ENCODE measurements around the gene BTBD2. TPM values are rescaled to one million over a fixed set of nuclear protein-coding genes. Genes with fewer than 3 reads are reported as not detected.

BTBD2 gene
- total and polyA plus RNA-seq, 2 experiments from 2014 or later: 23.8 to 130 TPM

DNA sequence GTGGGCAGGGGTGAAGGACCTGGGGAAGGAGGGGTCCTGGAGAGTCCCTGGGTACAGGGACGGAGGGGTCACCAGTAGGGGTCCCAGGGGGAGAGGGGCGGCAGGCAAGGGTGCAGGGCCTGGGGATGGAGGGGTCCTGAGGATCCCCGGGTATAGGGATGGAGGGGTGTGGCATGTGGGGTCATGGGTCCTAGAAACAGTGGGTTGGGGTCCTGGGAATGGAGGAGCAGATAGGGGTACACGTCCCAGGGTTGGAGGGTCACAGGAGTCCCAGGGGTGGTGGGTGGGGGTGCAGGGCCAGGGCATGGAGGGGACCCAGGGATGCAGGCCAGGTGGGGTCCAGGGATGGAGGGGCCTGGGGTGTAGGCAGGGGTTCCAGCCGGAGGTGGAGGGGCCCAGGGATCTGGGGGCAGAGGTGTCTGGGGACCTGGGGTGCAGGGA is 1.4 kb downstream of the BTBD2 start:
- H3K27ac Mint-ChIP-seq: no peak overlapping the region
- Histone ChIP-seq H3K4me3 (no peak overlapping the region; the same call in 1 of the 2 replicates), H3K4me1 (ENCODE audit: insufficient read depth) (peaks cover 3% of the 10 kb centered on the region; the same call in 1 of the 2 replicates), H3K27me3 (ENCODE audit: insufficient read depth) (no peaks in the 10 kb centered on the region), H3F3A (replicated peaks; ENCODE audit: low read depth) (peaks cover 7% of the 10 kb centered on the region; the same call in 1 of the 2 replicates), H2AFZ (no peak overlapping the region), H3K4me2 (peak overlapping the region; percentile 80; the same call in 1 of the 2 replicates), H3K27ac (ENCODE audit: low read depth) (no peak overlapping the region), H3K36me3 (ENCODE audit: insufficient read depth) (no peaks in the 10 kb centered on the region), H3K9me2 (ENCODE audit: insufficient read depth) (no peaks in the 10 kb centered on the region), H4K20me1 (replicated peaks; ENCODE audit: insufficient read depth) (no peaks in the 10 kb centered on the region; the same call in 1 of the 2 replicates), H3K79me2 (replicated peaks; ENCODE audit: insufficient read depth) (0 out of 2 replicates have a peak, but pooled peaks cover 3% of the 10 kb centered on the region)
- ATAC-seq (no peak), DNase-seq (ENCODE audit: low spot score) (no peak)
- H3K4me1 Mint-ChIP-seq: peaks cover 5% of the 10 kb centered on the region
- H3K9me3 Mint-ChIP-seq: no peaks in the 10 kb centered on the region
- H3K36me3 Mint-ChIP-seq (ENCODE audit: low read depth): peaks cover 14% of the 10 kb centered on the region
- TF ChIP-seq, protein P1, sequence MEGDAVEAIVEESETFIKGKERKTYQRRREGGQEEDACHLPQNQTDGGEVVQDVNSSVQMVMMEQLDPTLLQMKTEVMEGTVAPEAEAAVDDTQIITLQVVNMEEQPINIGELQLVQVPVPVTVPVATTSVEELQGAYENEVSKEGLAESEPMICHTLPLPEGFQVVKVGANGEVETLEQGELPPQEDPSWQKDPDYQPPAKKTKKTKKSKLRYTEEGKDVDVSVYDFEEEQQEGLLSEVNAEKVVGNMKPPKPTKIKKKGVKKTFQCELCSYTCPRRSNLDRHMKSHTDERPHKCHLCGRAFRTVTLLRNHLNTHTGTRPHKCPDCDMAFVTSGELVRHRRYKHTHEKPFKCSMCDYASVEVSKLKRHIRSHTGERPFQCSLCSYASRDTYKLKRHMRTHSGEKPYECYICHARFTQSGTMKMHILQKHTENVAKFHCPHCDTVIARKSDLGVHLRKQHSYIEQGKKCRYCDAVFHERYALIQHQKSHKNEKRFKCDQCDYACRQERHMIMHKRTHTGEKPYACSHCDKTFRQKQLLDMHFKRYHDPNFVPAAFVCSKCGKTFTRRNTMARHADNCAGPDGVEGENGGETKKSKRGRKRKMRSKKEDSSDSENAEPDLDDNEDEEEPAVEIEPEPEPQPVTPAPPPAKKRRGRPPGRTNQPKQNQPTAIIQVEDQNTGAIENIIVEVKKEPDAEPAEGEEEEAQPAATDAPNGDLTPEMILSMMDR (conservative IDR thresholded peaks at IDR 0.05; ENCODE audit: low read depth in 2 of 2): no peak
- TF ChIP-seq JUNB (IDR thresholded peaks at IDR 0.05; ENCODE audit: unreplicated experiment): no peak
- no peak for TF ChIP-seq ZNF331 (CRISPR knock-in tag; IDR thresholded peaks at IDR 0.05; ENCODE audit: low read depth)
- TF ChIP-seq, protein P2, sequence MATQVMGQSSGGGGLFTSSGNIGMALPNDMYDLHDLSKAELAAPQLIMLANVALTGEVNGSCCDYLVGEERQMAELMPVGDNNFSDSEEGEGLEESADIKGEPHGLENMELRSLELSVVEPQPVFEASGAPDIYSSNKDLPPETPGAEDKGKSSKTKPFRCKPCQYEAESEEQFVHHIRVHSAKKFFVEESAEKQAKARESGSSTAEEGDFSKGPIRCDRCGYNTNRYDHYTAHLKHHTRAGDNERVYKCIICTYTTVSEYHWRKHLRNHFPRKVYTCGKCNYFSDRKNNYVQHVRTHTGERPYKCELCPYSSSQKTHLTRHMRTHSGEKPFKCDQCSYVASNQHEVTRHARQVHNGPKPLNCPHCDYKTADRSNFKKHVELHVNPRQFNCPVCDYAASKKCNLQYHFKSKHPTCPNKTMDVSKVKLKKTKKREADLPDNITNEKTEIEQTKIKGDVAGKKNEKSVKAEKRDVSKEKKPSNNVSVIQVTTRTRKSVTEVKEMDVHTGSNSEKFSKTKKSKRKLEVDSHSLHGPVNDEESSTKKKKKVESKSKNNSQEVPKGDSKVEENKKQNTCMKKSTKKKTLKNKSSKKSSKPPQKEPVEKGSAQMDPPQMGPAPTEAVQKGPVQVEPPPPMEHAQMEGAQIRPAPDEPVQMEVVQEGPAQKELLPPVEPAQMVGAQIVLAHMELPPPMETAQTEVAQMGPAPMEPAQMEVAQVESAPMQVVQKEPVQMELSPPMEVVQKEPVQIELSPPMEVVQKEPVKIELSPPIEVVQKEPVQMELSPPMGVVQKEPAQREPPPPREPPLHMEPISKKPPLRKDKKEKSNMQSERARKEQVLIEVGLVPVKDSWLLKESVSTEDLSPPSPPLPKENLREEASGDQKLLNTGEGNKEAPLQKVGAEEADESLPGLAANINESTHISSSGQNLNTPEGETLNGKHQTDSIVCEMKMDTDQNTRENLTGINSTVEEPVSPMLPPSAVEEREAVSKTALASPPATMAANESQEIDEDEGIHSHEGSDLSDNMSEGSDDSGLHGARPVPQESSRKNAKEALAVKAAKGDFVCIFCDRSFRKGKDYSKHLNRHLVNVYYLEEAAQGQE (IDR thresholded peaks at IDR 0.05; ENCODE audit: unreplicated experiment): no peak
- no peak for TF ChIP-seq EZH2phosphoT487 (IDR thresholded peaks at IDR 0.05; ENCODE audit: unreplicated experiment)
- TF ChIP-seq EZH2 (IDR thresholded peaks at IDR 0.05; ENCODE audit: low read depth, unreplicated experiment): no peak
- TF ChIP-seq, protein P3, sequence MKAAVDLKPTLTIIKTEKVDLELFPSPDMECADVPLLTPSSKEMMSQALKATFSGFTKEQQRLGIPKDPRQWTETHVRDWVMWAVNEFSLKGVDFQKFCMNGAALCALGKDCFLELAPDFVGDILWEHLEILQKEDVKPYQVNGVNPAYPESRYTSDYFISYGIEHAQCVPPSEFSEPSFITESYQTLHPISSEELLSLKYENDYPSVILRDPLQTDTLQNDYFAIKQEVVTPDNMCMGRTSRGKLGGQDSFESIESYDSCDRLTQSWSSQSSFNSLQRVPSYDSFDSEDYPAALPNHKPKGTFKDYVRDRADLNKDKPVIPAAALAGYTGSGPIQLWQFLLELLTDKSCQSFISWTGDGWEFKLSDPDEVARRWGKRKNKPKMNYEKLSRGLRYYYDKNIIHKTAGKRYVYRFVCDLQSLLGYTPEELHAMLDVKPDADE (IDR thresholded peaks at IDR 0.05): no peak
- no peak for TF ChIP-seq STAT1 (IDR thresholded peaks at IDR 0.05; ENCODE audit: unreplicated experiment)
- no peak for TF ChIP-seq ZNF114 (CRISPR knock-in tag; IDR thresholded peaks at IDR 0.05)
- no peak for TF ChIP-seq CREB1 (CRISPR knock-in tag; IDR thresholded peaks at IDR 0.05; ENCODE audit: low read depth)
- TF ChIP-seq, protein P4, sequence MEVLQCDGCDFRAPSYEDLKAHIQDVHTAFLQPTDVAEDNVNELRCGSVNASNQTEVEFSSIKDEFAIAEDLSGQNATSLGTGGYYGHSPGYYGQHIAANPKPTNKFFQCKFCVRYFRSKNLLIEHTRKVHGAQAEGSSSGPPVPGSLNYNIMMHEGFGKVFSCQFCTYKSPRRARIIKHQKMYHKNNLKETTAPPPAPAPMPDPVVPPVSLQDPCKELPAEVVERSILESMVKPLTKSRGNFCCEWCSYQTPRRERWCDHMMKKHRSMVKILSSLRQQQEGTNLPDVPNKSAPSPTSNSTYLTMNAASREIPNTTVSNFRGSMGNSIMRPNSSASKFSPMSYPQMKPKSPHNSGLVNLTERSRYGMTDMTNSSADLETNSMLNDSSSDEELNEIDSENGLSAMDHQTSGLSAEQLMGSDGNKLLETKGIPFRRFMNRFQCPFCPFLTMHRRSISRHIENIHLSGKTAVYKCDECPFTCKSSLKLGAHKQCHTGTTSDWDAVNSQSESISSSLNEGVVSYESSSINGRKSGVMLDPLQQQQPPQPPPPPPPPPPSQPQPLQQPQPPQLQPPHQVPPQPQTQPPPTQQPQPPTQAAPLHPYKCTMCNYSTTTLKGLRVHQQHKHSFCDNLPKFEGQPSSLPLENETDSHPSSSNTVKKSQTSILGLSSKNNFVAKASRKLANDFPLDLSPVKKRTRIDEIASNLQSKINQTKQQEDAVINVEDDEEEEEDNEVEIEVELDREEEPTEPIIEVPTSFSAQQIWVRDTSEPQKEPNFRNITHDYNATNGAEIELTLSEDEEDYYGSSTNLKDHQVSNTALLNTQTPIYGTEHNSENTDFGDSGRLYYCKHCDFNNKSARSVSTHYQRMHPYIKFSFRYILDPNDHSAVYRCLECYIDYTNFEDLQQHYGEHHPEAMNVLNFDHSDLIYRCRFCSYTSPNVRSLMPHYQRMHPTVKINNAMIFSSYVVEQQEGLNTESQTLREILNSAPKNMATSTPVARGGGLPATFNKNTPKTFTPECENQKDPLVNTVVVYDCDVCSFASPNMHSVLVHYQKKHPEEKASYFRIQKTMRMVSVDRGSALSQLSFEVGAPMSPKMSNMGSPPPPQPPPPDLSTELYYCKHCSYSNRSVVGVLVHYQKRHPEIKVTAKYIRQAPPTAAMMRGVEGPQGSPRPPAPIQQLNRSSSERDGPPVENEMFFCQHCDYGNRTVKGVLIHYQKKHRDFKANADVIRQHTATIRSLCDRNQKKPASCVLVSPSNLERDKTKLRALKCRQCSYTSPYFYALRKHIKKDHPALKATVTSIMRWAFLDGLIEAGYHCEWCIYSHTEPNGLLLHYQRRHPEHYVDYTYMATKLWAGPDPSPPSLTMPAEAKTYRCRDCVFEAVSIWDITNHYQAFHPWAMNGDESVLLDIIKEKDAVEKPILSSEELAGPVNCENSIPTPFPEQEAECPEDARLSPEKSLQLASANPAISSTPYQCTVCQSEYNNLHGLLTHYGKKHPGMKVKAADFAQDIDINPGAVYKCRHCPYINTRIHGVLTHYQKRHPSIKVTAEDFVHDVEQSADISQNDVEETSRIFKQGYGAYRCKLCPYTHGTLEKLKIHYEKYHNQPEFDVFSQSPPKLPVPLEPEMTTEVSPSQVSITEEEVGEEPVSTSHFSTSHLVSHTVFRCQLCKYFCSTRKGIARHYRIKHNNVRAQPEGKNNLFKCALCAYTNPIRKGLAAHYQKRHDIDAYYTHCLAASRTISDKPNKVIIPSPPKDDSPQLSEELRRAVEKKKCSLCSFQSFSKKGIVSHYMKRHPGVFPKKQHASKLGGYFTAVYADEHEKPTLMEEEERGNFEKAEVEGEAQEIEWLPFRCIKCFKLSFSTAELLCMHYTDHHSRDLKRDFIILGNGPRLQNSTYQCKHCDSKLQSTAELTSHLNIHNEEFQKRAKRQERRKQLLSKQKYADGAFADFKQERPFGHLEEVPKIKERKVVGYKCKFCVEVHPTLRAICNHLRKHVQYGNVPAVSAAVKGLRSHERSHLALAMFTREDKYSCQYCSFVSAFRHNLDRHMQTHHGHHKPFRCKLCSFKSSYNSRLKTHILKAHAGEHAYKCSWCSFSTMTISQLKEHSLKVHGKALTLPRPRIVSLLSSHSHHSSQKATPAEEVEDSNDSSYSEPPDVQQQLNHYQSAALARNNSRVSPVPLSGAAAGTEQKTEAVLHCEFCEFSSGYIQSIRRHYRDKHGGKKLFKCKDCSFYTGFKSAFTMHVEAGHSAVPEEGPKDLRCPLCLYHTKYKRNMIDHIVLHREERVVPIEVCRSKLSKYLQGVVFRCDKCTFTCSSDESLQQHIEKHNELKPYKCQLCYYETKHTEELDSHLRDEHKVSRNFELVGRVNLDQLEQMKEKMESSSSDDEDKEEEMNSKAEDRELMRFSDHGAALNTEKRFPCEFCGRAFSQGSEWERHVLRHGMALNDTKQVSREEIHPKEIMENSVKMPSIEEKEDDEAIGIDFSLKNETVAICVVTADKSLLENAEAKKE (CRISPR knock-in tag; IDR thresholded peaks at IDR 0.05): no peak
- TF ChIP-seq POLR2AphosphoS5 (IDR thresholded peaks at IDR 0.05; ENCODE audit: low read depth): no peak
- no peak for TF ChIP-seq NANOG (IDR thresholded peaks at IDR 0.05; ENCODE audit: borderline replicate concordance)
- no peak overlapping the region; the same call in 2 of the 3 replicates for H3K4me3 Mint-ChIP-seq
- peaks cover 17% of the 10 kb centered on the region for H3K27me3 Mint-ChIP-seq (ENCODE audit: insufficient read depth, low read depth, poor library complexity)
